NCI-H2196 treated with DMSO at 0.1 percent for 48 hours (cell line): Measurements from ENCODE around the gene GK.
"Not testable (repeated sequence)": the region's sequence is repeated elsewhere in the genome, so short reads cannot be mapped to it uniquely, and the experiment has no call there.

Experiments used
- DNase-seq: peaks from one replicate; lab custom pipeline; 2025; ENCODE audit not compliant: unreplicated experiment; lab: John Stamatoyannopoulos, UW

Gene GK

DNA sequence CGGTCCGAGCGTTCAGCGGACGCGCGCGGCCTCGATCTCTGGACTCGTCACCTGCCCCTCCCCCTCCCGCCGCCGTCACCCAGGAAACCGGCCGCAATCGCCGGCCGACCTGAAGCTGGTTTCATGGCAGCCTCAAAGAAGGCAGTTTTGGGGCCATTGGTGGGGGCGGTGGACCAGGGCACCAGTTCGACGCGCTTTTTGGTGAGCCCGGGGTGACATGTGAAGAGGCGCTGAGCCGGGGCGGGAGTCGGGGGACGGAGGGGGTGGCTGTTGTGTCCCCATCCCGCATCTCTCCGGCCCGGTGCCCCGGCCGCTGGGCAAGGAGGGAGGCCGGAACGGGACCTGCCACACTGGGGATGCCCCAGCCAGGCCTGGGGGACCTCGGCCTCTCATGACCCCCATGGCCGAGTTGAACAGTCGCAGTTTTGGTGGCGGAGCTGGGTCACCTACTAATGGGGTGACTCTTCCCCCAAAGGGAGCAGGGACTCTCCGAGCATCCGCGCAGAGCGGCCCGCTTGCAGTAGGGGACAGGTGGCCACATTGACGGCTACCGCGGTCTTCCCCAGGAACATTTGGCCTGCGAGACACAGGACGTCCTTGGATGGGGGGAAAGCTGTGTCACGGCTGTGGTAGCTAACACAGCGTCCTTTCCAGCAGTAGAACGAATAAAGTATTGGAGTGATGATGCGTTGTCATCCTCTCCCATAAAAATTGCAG is at the start of gene GK:
TSS of gene GK (plus strand) at position 9 of the 717 bp plus-strand sequence. CDS start at position 124, 115 bp downstream.
- DNase-seq = no peak

DNA sequence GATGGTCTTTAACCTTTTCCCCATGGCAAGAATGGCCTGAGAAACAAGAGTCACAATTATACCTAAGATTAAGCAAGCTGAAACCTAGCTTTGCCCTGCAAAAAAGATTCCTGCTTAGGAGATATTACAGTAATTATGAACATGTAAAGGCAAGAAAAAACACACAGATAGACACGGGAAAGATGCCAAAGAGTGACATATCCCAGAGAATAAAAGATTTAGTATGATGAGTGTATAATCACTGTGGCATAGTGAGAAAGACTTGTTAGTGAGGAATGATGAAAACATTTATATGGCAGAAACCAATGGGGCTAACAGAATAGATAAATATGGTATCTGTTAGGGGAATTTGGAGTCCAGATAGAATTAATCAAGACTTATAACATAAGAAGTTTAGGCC is 46.1 kb upstream of the GK start:
- DNase-seq = no peak

DNA sequence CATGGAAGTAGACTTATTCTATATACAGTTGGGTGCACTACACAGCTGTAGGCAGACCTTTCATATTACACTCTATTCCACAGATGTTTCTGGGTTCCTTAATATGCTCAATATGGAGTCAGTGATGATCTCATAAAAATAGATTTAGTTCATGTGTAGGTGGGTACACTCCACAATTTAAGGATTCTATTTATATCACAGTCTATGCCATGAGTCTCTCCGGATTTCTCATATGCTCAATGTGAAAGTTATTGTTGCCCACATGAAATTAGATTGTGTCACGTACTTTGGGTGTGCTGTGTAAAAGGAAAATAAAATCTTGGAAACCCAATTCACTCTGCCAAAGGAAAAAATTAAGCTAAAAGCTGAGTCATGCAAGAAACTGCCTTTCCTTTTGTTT is 43.2 kb upstream of the GK start:
- DNase-seq = no peak

DNA sequence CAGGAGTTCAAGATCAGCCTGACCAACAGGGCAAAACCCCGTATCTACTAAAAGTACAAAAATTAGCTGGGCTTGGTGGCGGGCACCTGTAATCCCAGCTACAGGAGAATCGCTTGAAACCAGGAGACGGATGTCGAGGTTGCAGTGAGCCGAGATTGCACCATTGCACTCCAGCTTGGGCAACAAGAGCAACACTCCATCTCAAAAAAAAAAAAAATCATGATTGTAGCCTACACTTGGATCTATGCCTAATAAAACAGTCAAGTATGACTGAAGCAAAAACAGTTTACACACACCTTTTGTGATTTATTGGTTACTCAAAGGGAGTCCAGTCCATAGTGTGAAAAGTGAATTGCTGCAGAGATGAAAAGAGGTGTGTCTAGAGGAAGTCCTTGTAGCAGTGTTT is 41.0 kb upstream of the GK start:
- DNase-seq = no peak

DNA sequence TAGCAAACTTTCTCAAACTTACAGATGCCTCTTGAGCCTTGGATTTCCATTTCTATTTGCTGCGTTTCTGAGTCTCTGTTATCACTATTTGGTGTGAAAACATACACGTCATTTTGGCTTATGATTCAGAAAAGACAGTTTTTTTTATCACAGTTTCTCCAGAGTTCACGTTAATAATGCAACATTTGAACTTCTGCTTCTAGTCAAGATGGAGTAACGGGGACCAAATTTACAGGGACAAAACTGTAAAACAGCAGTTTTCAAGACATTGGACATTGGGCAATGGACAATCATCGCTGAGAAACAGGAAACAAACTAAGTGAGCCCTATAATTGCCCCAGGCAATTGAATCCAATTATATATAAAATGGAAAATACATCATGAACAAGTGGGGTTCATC is 39.5 kb upstream of the GK start:
- no peak for DNase-seq

DNA sequence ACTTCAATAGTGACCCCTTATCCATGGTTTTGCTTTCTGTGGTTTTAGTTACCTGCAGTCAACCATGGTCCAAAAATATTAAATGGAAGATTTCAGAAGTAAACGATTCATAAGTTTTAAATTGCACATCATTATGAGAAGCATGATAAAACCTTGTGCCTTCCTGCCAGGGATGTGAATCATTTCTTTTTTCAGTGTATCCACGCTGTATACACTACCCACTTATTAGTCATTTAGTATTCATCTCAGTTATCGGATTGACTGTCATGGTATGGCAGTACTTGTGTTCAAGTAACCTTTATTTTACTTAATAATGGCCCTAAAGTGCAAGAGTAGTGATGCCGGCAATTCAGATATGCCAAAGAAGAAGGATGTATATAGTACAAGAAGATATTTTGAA is 38.0 kb upstream of the GK start:
- no peak for DNase-seq

DNA sequence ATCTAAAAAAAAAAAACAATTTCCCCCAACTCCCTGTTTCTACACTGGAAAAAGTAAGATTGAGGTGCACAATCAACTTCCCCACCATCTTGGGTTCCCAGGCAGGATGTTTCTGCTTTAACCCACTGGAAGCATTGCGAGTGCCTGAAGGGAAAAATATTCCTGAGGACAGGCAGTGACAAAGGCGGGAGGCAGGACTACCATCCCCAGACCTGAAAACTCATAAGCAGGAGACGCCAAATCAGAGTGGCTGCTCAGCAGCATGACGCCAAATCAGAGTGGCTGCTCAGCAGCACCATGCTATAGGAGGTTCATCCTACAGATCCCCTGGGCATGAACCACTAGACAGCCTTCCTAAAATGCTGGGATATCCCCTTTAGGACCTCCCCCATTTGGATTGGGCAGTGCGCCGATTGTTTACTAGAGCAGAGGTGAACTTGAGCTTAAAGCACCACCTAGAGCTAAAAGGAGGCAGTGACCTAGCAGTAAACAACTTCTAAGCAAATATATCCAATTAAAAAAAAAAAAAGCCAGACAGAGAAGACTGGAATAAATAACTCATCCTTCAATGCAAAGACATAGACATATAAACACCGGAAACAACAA is 35.0 kb upstream of the GK start:
- no peak for DNase-seq

DNA sequence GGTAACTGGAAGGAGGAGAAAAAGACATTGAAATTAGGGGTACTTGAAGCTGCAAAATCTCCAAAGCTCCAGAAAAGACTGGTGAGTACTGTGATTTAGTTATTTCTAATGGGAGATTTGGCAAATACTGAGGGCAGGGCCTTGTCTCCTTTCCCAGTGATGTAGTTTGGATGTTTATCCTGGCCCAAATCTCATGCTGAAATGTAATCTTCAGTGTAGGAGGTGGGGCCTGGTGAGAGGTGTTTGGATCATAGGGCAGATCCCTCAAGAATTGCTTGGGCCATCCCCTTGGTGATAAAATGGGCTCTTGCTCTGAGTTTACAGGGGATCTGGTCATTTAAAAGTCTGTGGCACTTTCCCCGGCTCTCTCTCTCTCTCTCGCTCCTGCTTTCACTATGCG is 33.1 kb upstream of the GK start:
- DNase-seq = no peak

DNA sequence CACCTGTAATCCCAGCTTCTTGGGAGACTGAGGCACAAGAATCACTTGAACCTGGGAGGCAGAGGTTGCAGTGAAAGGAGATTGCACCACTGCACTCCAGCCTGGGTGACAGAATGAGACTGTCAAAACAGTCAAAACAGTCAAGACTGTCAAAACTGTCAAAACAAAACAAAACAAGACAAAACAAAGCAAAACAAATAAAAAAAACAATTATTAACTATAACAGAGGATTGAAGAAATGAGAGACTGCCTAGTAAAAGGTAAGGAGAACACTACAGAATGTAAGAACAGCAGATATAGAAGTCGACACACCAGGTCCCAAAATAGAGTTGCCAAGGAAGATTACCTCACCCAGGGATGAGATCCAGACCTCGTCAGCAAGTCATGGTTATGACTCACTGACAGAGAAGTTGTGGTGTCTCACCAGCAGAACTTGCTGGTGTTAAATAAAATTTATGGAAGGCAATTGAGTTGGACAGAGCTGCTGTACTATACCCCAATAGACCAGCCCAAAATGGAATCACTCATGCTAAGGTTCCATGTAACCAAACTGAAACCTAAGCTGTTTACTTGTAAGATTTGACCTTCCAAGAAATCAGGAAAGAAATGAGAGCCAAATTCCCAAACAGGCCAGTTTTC is 32.1 kb upstream of the GK start:
- DNase-seq = no peak

DNA sequence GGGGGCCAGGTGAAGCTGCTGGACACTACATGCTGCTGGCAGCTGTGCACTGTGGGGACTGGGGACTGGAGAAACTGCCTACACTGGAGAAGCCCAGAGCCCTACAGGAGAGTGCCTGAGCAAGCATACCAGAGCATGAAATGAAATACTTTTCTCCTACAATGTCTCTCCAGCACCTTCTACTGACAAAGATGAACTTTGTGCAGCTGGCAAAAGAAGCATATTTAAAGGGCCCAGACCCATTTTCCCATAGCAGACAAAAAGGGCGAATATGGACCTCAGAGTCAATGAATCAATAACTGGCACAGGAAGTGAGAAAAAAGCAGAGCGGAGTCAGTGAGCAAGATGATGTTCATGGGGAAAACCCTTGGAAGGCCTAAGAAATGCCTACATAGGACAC is 30.9 kb upstream of the GK start:
- DNase-seq = no peak

DNA sequence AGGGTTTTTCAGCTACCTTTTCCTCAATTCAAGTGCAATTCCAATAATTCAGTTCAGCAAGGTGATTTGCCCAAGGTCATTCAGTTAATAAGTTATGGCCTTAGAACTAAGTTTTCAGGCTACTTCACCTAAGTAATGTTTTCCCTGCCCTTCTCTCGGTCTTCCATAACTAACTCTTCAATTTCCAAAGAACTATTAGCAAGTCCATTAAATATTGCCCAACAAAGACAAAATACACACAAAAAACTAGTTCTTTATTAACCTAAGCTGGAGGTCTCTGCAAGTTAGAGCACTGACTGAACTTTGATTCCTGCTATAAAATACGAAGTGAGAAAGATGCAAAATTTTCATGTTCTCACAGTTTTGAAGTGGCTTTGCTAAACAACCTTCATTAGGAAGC is 26.8 kb upstream of the GK start:
- DNase-seq = no peak

DNA sequence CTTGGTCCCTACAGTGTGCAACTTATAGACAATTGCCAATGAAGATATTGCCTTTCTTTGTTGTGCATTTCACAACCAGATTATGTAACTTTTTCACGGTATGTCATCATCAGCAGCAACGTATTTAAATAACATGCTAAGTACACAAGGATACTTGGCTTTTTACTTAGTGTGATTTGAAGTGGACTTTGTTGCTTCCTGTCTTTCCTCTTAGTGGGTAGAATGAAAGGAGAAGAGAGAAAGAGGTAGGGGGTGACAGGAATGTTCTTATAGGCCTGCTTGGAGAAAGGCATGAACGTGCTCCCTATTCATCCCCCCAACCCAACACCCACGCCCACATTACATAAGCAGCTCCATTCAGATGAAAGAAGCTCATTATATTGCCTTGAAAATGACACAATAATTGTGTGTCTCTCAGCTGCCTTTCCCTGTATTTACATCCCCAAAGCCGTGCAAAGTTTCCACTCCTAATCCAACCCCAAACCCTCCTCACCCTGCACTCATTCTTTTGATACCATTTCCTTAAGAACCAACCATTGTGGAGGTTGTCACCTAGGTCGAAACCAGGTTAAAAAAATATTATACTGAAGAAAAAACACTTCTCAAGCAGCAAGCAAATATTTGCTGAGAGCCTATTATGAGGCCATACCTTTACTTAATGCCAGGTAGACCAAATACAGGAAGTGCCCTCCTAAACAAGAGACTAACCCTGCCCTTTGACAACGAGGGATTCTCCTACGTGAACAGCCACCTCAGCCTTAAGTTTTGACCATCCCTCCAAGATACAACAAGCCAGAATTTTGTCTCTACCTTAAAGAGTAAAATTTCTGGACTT is 25.2 kb upstream of the GK start:
- no peak for DNase-seq

DNA sequence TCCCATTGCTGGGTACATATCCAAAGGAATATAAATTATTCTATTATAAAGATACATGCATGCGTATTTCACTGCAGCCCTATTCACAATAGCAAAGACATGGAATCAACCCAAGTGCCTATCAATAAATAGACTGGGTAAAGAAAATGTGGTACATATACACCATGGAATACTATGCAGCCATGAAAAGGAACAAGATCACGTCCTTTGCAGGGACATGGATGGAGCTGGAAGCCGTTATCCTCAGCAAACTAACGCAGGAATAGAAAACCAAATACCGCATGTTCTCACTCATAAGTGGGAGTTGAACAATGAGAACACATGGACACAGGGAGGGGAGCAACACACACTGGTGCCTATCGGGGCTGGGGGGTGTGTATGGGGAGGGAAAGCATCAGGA is 19.2 kb upstream of the GK start:
- not testable (repeated sequence) for DNase-seq

DNA sequence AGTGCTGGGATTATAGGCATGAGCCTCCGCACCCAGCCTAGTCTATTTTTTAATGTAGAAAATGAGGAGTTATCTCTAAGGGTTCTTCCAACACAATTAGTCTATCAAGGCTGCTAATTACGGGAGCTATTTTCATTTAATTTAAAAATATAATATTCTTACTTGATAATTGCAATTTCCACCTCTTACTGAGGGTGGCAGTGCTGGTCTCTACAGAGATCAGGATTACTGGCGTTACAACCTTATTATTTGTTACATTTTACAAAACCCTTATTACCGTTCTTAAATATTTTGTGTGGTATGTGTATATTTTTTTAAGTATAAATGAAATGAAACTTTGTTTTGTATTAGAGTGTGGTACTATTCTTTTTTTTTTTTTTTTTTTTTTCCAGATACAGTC is 17.6 kb upstream of the GK start:
- no peak for DNase-seq

DNA sequence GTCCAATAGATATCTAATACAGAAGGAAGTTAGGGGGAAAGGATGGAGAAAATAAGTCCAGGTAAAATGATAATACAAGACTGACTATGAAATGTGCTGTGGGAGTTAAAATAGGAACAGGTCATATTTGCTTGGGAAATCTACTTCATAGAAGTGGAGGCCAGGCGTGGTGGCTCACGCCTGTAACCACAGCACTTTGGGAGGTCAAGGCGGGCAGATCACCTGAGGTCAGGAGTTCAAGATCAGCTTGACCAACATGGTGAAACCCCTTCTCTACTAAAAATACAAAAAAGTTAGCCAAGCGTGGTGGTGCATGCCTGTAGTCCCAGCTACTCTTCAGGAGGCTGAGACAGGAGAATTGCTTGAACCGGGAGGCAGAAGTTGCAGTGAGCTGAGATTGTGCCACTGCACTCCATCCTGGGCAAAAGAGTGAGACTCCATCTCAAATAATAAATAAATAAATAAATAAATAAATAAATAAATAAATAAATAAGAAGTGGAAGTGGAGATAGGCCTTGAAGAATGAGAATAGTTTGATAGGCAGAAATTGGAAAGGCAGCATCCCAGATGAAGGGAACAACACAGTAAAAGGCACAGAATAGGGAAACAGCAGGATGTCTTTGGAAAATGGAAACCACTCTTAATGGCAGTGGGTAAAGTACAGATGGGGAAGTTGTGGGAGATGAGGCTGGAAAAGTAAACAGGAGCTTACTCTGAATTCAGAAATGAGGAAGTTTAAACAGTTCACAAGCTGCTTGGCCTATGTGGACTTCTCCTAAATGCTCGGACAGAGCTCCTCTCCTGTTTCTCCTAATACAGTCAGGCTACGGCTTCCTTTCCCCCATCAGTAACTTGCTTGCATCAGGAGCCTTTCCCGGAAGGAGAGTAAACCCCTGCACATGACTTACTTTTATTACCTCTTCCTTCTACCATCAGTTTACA is 15.1 kb upstream of the GK start:
- DNase-seq = no peak

DNA sequence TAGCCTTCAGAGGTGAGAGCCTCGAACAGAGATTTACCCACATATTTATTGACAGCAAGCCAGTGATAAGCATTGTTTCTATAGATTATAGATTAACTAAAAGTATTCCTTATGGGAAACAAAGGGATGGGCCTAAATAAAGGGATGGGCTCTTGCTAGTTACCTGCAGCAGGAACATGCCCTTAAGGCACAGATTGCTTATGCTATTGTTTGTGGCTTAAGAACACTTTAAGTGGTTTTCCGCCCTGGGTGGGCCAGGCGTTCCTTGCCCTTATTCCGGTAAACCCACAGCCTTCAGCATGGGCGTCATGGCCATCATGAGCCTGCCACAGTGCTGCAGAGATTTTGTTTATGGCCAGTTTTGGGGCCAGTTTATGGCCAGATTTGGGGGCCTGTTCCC is 13.5 kb upstream of the GK start:
- DNase-seq = not testable (repeated sequence)

DNA sequence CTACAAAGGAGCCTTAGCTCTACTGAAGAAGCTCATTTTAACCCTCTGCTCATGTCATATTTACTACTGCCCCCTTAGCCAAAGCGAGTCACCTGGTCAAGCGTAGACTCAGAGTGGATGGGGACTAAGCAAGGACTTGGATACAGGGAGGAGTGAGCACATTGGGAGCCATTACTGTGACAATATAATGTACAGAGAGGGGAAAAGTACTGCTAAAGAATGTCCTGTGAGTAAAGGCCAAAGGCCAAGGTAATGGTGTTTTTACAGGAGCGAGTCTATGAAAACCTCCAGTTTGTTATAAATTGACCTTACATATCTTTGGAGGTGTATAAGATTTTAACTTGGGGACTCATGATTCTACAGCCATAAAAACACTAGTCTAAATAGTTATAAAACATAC is 10.6 kb upstream of the GK start:
- no peak for DNase-seq

DNA sequence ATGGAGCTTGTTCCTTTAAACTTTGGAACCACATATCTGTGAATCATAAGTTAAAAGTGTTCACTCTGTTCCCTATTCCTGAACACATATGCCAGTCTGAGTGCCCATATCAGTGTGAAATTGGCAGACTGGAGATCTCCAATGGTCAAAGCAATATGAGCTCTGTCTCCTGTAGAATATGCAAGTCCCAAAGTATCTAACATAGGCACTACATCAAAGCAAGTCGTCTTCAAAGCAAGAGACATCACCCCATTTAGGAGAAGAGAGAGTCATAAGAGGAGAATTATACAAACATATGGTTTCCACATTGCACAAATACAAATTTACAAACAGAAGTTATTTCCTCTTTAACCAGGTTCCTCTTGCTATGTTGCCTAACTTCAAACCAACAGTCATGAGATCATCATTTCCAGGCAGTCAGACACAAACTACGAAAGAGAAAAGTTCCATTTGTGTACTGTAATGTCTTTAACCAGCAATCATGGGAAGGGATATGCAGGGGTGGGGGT is 9.9 kb upstream of the GK start:
- DNase-seq = no peak

DNA sequence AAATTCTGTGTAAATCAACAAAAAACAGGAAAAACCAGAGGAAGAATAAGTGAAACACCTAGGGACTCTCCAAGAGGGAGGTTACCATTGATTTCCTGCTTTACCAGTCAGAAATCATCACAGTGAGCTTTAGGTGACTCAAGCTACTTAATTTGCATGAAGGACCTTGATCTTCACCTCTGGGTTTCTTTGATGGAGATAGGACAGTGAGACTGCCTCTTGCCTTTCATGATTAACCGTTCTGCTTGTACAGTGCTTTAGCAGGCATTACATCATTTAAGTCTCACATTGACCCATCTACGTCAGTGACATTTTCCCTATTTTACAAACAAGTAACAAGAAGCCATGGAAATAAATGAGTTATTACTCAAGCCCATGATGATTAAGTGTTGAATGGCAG is 3.4 kb upstream of the GK start:
- DNase-seq = no peak
